Chondrocyte (in vitro differentiated cells): ENCODE measurements around the gene STAMBP. TPM values are rescaled to one million over a fixed set of nuclear protein-coding genes. Genes with fewer than 3 reads are reported as not detected.

Experiments used
- DNase-seq: peaks from one replicate; pipeline ENCODE4 v3.0.0; 2021; ENCODE audit warnings: mixed read lengths, low spot score
- H3K27ac Mint-ChIP-seq: one replicate; pipeline ENCODE4 v1.8.0; 2021; ENCODE audit warnings: mild to moderate bottlenecking, moderate library complexity, mixed read lengths; ENCODE audit not compliant: unreplicated experiment
- H3K27me3 Mint-ChIP-seq: 2 replicates; pipeline ENCODE4 v1.8.0; 2021; ENCODE audit warnings: low read depth, mixed read lengths
- H3K36me3 Mint-ChIP-seq: 2 replicates; pipeline ENCODE4 v1.8.0; 2021; ENCODE audit warnings: low read depth, mixed read lengths
- H3K4me1 Mint-ChIP-seq: 2 replicates; pipeline ENCODE4 v1.8.0; 2021; ENCODE audit warnings: low read depth, mild to moderate bottlenecking, mixed read lengths
- H3K4me3 Mint-ChIP-seq: one replicate; pipeline ENCODE4 v1.8.0; 2021; ENCODE audit warnings: mild to moderate bottlenecking, moderate library complexity, mixed read lengths; ENCODE audit not compliant: unreplicated experiment
- H3K9me3 Mint-ChIP-seq: 2 replicates; pipeline ENCODE4 v1.8.0; 2021; ENCODE audit warnings: low read depth, mixed read lengths
- CTCF ChIP-seq: fragments of 200-600 bp; sonication (generic); IDR thresholded peaks from 2 replicates; pipeline ENCODE4 v1.5.0; 2021; ENCODE audit warnings: antibody characterized with exemption, mild to moderate bottlenecking, moderate library complexity
- total RNA-seq: library from RNA; stranded (reverse); gene quantifications from 3 replicates; pipeline ENCODE4 v1.2.1, GENCODE V29; 2021

The STAMBP gene
- total RNA-seq, 1 donor from 2014 or later: 32.1 TPM

- H3K9me3 Mint-ChIP-seq: no peaks in the 10 kb centered on the region
These were observed 27.5 kb downstream of the STAMBP start for GRCh38 chr2:73856214-73856613.

GRCh38 chr2:73859721-73860586 lies 31.2 kb downstream of the STAMBP start:
- Mint-ChIP-seq H3K4me1 (peaks cover 31% of the 10 kb centered on the region), H3K36me3 (peaks cover 38% of the 10 kb centered on the region), H3K27ac (peak overlapping the region; percentile 89), H3K9me3 (no peaks in the 10 kb centered on the region), H3K4me3 (no peak overlapping the region), H3K27me3 (no peaks in the 10 kb centered on the region)
- no peak for DNase-seq
- TF ChIP-seq CTCF: no peak

More at GRCh38 chr2:73856214-73856613, 27.5 kb downstream of the STAMBP start:
- no peaks in the 10 kb centered on the region for H3K27me3 Mint-ChIP-seq
- no peak overlapping the region for H3K27ac Mint-ChIP-seq
- no peak overlapping the region for H3K4me3 Mint-ChIP-seq
- no peak for TF ChIP-seq CTCF
- H3K4me1 Mint-ChIP-seq: peaks cover 18% of the 10 kb centered on the region
- peaks cover 31% of the 10 kb centered on the region for H3K36me3 Mint-ChIP-seq
- DNase-seq: no peak

GRCh38 chr2:73862987-73863386 lies 34.2 kb downstream of the STAMBP start:
- H3K27me3 Mint-ChIP-seq: no peaks in the 10 kb centered on the region

GRCh38 chr2:73868204-73868978 lies 39.6 kb downstream of the STAMBP start:
- Mint-ChIP-seq H3K27me3 (no peaks in the 10 kb centered on the region), H3K4me1 (peaks cover 33% of the 10 kb centered on the region), H3K27ac (peak overlapping the region; percentile 69), H3K36me3 (peaks cover 23% of the 10 kb centered on the region), H3K9me3 (no peaks in the 10 kb centered on the region), H3K4me3 (no peak overlapping the region)
- no peak for DNase-seq
- TF ChIP-seq CTCF: no peak

More at GRCh38 chr2:73862987-73863386, 34.2 kb downstream of the STAMBP start:
- Mint-ChIP-seq H3K4me3 (no peak overlapping the region), H3K27ac (peak overlapping the region; percentile 92), H3K36me3 (peaks cover 27% of the 10 kb centered on the region), H3K9me3 (no peaks in the 10 kb centered on the region), H3K4me1 (peaks cover 31% of the 10 kb centered on the region)
- no peak for TF ChIP-seq CTCF
- no peak for DNase-seq

- DNase-seq: no peak
- H3K4me1 Mint-ChIP-seq: peaks cover 23% of the 10 kb centered on the region
- H3K27ac Mint-ChIP-seq: peak overlapping the region; percentile 91
- H3K4me3 Mint-ChIP-seq: peak overlapping the region; percentile 26
- H3K36me3 Mint-ChIP-seq: peaks cover 14% of the 10 kb centered on the region
- H3K9me3 Mint-ChIP-seq: no peaks in the 10 kb centered on the region
- no peak for TF ChIP-seq CTCF
- H3K27me3 Mint-ChIP-seq: no peaks in the 10 kb centered on the region
These were observed 41.3 kb downstream of the STAMBP start for GRCh38 chr2:73870084-73870483.
